Endothelial cell of umbilical vein (primary cell): ENCODE results near the gene DYNC2LI1. TPM values are rescaled to one million over a fixed set of nuclear protein-coding genes. Genes with fewer than 3 reads are reported as not detected.

Experiments
- BruUV-seq: library from RNA; stranded (reverse); fragments of 400-500 nt; replicated peaks from 2 replicates; lab custom pipeline; 2021; lab: Mats Ljungman, UMichigan
- CTCF ChIA-PET: fragments of 300-600, 350-600 bp; sonication (Branson Sonifier 250); formaldehyde crosslinking; loops from one replicate; lab custom pipeline; 2021; ENCODE audit warnings: antibody characterized with exemption, inconsistent platforms; lab: Charles Lee
- POLR2A ChIA-PET: fragments of 300-600, 350-600 bp; sonication (Branson Sonifier 250); formaldehyde crosslinking; loops from one replicate; lab custom pipeline; 2021; ENCODE audit warnings: antibody characterized with exemption, inconsistent platforms; lab: Charles Lee
- DNase-seq: peaks from one replicate; pipeline ENCODE4 v3.0.0-alpha.2; 2011; ENCODE audit warnings: low read depth, low spot score
- FAIRE-seq: peaks from 2 replicates; lab custom pipeline; 2011; peaks lifted over from hg19 to GRCh38; lab: Jason Lieb, UNC
- H2AFZ ChIP-seq: 2 replicates; pipeline ENCODE4 v1.6.0; 2012; ENCODE audit warnings: low read depth, low read length, control low read depth, inconsistent platforms
- H3K27ac ChIP-seq: 2 replicates; pipeline ENCODE4 v1.5.1; 2011; ENCODE audit warnings: low read depth, mild to moderate bottlenecking, control low read depth, low read length, moderate library complexity; ENCODE audit not compliant: insufficient read depth
- H3K27me3 ChIP-seq, 2 experiments: 2 replicates each; pipeline versions ENCODE4 v1.6.0 to v1.6.1; 2011; ENCODE audit warnings: low read length in 2 of 2, mixed read lengths in 1 of 2; ENCODE audit not compliant: control insufficient read depth in 2 of 2, insufficient read depth in 2 of 2
- H3K36me3 ChIP-seq, 2 experiments: 2 replicates in 1 of 2; 3 replicates in 1 of 2; pipeline ENCODE4 v1.5.1; 2011; ENCODE audit warnings: low read length in 2 of 2, mild to moderate bottlenecking in 1 of 2, moderate library complexity in 1 of 2; ENCODE audit not compliant: control insufficient read depth in 2 of 2, insufficient read depth in 2 of 2; ENCODE audit errors: extremely low read depth in 1 of 2
- H3K4me1 ChIP-seq: 3 replicates; pipeline ENCODE4 v1.5.1; 2011; ENCODE audit warnings: mild to moderate bottlenecking, low read length; ENCODE audit not compliant: control insufficient read depth, insufficient read depth; ENCODE audit errors: extremely low read depth
- H3K4me2 ChIP-seq: 2 replicates; pipeline ENCODE4 v1.6.1; 2011; ENCODE audit warnings: low read length, control low read depth, mixed read lengths; ENCODE audit not compliant: insufficient read depth
- H3K4me3 ChIP-seq, 3 experiments: fragments of 200-600 bp in 1 of 3; sonication (generic), shearing (Covaris generic) in 1 of 3; replicated peaks in 1 of 3; 2 replicates each; pipeline ENCODE4 v1.5.1; 2011 to 2016; ENCODE audit warnings: control low read depth in 3 of 3, low read length in 3 of 3, mild to moderate bottlenecking in 2 of 3, inconsistent platforms in 1 of 3, low read depth in 1 of 3, moderate library complexity in 1 of 3; ENCODE audit not compliant: insufficient read depth in 1 of 3
- H3K79me2 ChIP-seq: 2 replicates; pipeline ENCODE4 v1.6.0; 2012; ENCODE audit warnings: low read length, inconsistent platforms; ENCODE audit not compliant: control insufficient read depth, insufficient read depth
- H3K9ac ChIP-seq: replicated peaks from 2 replicates; pipeline ENCODE3; 2011; ENCODE audit warnings: low read length, control low read depth; ENCODE audit not compliant: insufficient read depth; ENCODE audit errors: extremely low read depth
- H3K9me1 ChIP-seq: replicated peaks from 3 replicates; pipeline ENCODE4 v1.6.0; 2011; ENCODE audit warnings: mild to moderate bottlenecking, low read length; ENCODE audit not compliant: control insufficient read depth, insufficient read depth; ENCODE audit errors: extremely low read depth
- H3K9me3 ChIP-seq: replicated peaks from 2 replicates; pipeline ENCODE4 v1.5.1; 2012; ENCODE audit warnings: low read length, inconsistent platforms; ENCODE audit not compliant: control insufficient read depth, insufficient read depth
- H4K20me1 ChIP-seq: replicated peaks from 2 replicates; pipeline ENCODE3; 2011; ENCODE audit warnings: mild to moderate bottlenecking, low read length; ENCODE audit not compliant: control insufficient read depth, insufficient read depth; ENCODE audit errors: extremely low read depth
- EZH2 ChIP-seq: IDR thresholded peaks from 2 replicates; pipeline ENCODE4 v1.6.1; 2012; ENCODE audit warnings: borderline replicate concordance, low read depth, mild to moderate bottlenecking, moderate library complexity, low read length, inconsistent platforms; ENCODE audit not compliant: severe bottlenecking
- FOS ChIP-seq: IDR thresholded peaks from 2 replicates; pipeline ENCODE4 v1.6.1; 2011; ENCODE audit warnings: mild to moderate bottlenecking, low read length, moderate library complexity, borderline replicate concordance; ENCODE audit not compliant: insufficient read depth
- GATA2 ChIP-seq: IDR thresholded peaks from 2 replicates; pipeline ENCODE4 v1.7.0; 2011; ENCODE audit warnings: low read depth, mild to moderate bottlenecking, moderate library complexity, mixed read lengths, low read length; ENCODE audit not compliant: insufficient read length, insufficient read depth
- JUN ChIP-seq: IDR thresholded peaks from 2 replicates; pipeline ENCODE4 v1.6.1; 2011; ENCODE audit warnings: borderline replicate concordance, low read depth; ENCODE audit not compliant: insufficient read length, insufficient read depth
- MYC ChIP-seq: IDR thresholded peaks from one replicate; pipeline ENCODE4 v1.6.1; 2011; ENCODE audit warnings: mild to moderate bottlenecking, low read depth, low read length
- POLR2A ChIP-seq: IDR thresholded peaks from 2 replicates; pipeline ENCODE4 v1.6.1; 2012; ENCODE audit warnings: low read depth, mild to moderate bottlenecking, control low read depth, low read length
- POLR2AphosphoS5 ChIP-seq: IDR thresholded peaks from 2 replicates; pipeline ENCODE4 v1.6.1; 2012; ENCODE audit warnings: low read depth, mild to moderate bottlenecking, control low read depth, low read length, moderate library complexity; ENCODE audit not compliant: insufficient read depth
- dilution Hi-C: fragments of 300-500 bp; cut with MboI; formaldehyde crosslinking; loops from one replicate; pipeline ENCODE4 v1.15.0; 2019; ENCODE audit warnings: low sequenced_read_pairs; ENCODE audit not compliant: extremely low pct_ligation_motif_present
- intact Hi-C: fragments of 100-400 bp; cut with micrococcal nuclease; formaldehyde crosslinking; loops from one replicate; pipeline ENCODE4 v1.10.0; 2022
- polyA plus RNA-seq, 4 experiments: library from polyadenylated mRNA; depleted of rRNA in 3 of 4; stranded (reverse) in 3 of 4; unstranded in 1 of 4; fragments of >200 nt; gene quantifications; 2 replicates each; pipeline versions ENCODE4 v1.2.1 to v1.2.3, GENCODE V29; 2011 to 2012; ENCODE audit warnings: missing spikeins in 1 of 4
- total RNA-seq: library from RNA; stranded (reverse); gene quantifications from 2 replicates; pipeline ENCODE4 v1.2.3, GENCODE V29; 2021
- TF ChIP-seq, protein P1 (sequence below): IDR thresholded peaks from 2 replicates; pipeline ENCODE4 v1.6.1; 2011; ENCODE audit not compliant: insufficient read depth, insufficient read length
- TF ChIP-seq, protein P2 (sequence below), 2 donors: IDR thresholded peaks; 1 replicate in 1 of 2; 2 replicates in 1 of 2; pipeline ENCODE4 v1.5.1; 2011; ENCODE audit warnings: low read length in 2 of 2, mild to moderate bottlenecking in 2 of 2, moderate library complexity in 2 of 2, control low read depth in 1 of 2, inconsistent platforms in 1 of 2, low read depth in 1 of 2; ENCODE audit not compliant: insufficient read depth in 1 of 2; ENCODE audit errors: extremely low read depth in 1 of 2

The DYNC2LI1 gene
- total and polyA plus RNA-seq, 2 donors (not counting 3 experiments of a cell fraction or from before 2014, with no cell fraction given) = 4.2 to 8.7 TPM

DNA sequence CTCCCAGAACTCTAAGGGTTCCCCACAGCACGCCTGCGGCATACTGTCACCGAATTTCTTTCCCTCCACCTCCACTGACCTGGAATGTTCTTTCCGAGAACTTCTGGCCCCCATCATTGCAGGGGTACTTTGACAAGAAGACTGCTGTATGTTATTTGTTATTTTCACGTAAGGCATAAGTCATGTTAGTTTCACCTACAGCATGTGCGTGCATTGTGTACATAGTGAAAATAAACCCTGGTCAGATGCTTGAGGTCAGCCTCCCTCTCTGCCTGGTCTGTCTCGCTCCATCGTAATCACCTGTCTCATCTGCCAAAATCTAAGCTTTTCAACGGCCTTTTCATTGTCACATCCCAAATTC, 69.0 kb downstream of the DYNC2LI1 start:
- no TSS peak for BruUV-seq
- dilution Hi-C loops (no loop called here), intact Hi-C loops (no loop called here)
- ChIA-PET CTCF (no interaction called here), POLR2A (no interaction called here)
- no peak for TF ChIP-seq MYC
- no peak for TF ChIP-seq GATA2
- no peak for TF ChIP-seq FOS
- no peak for TF ChIP-seq POLR2AphosphoS5
- TF ChIP-seq, protein P1, sequence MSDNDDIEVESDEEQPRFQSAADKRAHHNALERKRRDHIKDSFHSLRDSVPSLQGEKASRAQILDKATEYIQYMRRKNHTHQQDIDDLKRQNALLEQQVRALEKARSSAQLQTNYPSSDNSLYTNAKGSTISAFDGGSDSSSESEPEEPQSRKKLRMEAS = no peak
- no peak for TF ChIP-seq EZH2
- no peak for TF ChIP-seq POLR2A
- Histone ChIP-seq H3K27ac (no peak overlapping the region), H2AFZ (no peak overlapping the region), H3K79me2 (no peaks in the 10 kb centered on the region), H3K4me3 (no peak overlapping the region), H3K9me1 (no peaks in the 10 kb centered on the region), H3K4me2 (no peak overlapping the region), H3K9me3 (no peaks in the 10 kb centered on the region), H4K20me1 (no peaks in the 10 kb centered on the region), H3K9ac (no peak overlapping the region), H3K36me3 (no peaks in the 10 kb centered on the region), H3K4me1 (no peaks in the 10 kb centered on the region), H3K27me3 (peaks cover 7 to 8% of the 10 kb centered on the region in 2 experiments)
- no peak for DNase-seq
- no peak for FAIRE-seq

DNA sequence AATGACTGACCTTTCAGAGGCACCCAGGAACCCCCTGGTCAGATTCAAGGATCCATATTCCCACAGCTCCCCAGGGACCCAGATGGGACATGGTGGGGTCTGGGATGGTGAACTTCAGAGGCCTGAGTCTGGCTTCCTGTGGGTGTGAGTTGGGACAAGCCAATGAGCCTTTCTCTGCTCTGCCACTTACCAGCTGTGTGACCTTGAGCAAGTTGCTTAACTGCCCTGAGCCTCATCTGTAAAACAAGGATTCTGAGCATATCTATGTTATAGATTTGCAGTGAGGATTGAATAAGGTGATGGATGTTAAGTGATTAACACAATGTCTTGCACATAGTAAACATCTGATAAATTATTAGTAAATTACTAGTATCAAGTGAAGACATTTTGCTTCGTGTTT, 71.3 kb downstream of the DYNC2LI1 start:
- Histone ChIP-seq H3K79me2 (no peaks in the 10 kb centered on the region), H2AFZ (no peak overlapping the region), H3K9ac (no peak overlapping the region), H3K4me2 (no peak overlapping the region), H3K36me3 (no peaks in the 10 kb centered on the region), H3K9me1 (no peaks in the 10 kb centered on the region), H4K20me1 (no peaks in the 10 kb centered on the region), H3K4me1 (no peaks in the 10 kb centered on the region), H3K4me3 (no peak overlapping the region), H3K9me3 (no peaks in the 10 kb centered on the region), H3K27ac (no peak overlapping the region), H3K27me3 (peaks cover 6 to 7% of the 10 kb centered on the region in 2 experiments)
- ChIA-PET CTCF (interaction anchor here (1.7 kb wide), 1 partner anchor 33 kb away, joined by 4 read pairs; no protein-coding TSS in a partner anchor), POLR2A (no interaction called here)
- intact Hi-C loops (no loop called here), dilution Hi-C loops (no loop called here)
- FAIRE-seq = no peak
- no peak for TF ChIP-seq POLR2A
- TF ChIP-seq, protein P1 = no peak
- TF ChIP-seq, protein P2, sequence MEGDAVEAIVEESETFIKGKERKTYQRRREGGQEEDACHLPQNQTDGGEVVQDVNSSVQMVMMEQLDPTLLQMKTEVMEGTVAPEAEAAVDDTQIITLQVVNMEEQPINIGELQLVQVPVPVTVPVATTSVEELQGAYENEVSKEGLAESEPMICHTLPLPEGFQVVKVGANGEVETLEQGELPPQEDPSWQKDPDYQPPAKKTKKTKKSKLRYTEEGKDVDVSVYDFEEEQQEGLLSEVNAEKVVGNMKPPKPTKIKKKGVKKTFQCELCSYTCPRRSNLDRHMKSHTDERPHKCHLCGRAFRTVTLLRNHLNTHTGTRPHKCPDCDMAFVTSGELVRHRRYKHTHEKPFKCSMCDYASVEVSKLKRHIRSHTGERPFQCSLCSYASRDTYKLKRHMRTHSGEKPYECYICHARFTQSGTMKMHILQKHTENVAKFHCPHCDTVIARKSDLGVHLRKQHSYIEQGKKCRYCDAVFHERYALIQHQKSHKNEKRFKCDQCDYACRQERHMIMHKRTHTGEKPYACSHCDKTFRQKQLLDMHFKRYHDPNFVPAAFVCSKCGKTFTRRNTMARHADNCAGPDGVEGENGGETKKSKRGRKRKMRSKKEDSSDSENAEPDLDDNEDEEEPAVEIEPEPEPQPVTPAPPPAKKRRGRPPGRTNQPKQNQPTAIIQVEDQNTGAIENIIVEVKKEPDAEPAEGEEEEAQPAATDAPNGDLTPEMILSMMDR (IDR thresholded peaks at IDR 0.05; ENCODE audit: extremely low read depth in 1 of 2, insufficient read depth in 1 of 2, low read depth in 1 of 2, low read length in 2 of 2) = no peak
- no peak for TF ChIP-seq POLR2AphosphoS5
- no peak for TF ChIP-seq JUN
- BruUV-seq = no TSS peak
- no peak for DNase-seq
